ENCODE data around the gene ANKRD39.

- TF ChIP-seq, protein P1, sequence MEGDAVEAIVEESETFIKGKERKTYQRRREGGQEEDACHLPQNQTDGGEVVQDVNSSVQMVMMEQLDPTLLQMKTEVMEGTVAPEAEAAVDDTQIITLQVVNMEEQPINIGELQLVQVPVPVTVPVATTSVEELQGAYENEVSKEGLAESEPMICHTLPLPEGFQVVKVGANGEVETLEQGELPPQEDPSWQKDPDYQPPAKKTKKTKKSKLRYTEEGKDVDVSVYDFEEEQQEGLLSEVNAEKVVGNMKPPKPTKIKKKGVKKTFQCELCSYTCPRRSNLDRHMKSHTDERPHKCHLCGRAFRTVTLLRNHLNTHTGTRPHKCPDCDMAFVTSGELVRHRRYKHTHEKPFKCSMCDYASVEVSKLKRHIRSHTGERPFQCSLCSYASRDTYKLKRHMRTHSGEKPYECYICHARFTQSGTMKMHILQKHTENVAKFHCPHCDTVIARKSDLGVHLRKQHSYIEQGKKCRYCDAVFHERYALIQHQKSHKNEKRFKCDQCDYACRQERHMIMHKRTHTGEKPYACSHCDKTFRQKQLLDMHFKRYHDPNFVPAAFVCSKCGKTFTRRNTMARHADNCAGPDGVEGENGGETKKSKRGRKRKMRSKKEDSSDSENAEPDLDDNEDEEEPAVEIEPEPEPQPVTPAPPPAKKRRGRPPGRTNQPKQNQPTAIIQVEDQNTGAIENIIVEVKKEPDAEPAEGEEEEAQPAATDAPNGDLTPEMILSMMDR (IDR thresholded peaks at IDR 0.05) = no peak
- TF ChIP-seq POLR2A (IDR thresholded peaks at IDR 0.05) = no peak
Observed at GRCh38 chr2:96900237-96900636, 42.4 kb upstream of the ANKRD39 start.

All from right lobe of liver (tissue), 4 donors.